ENCODE data around the gene RRP1. TPM values are rescaled to one million over a fixed set of nuclear protein-coding genes. Genes with fewer than 3 reads are reported as not detected.
"Not testable (repeated sequence)": the region's sequence is repeated elsewhere in the genome, so short reads cannot be mapped to it uniquely, and the experiment has no call there.

The RRP1 gene
- total and polyA plus RNA-seq, 7 experiments from 2014 or later: 10.1 to 33.1 (median 24.7) TPM

DNA sequence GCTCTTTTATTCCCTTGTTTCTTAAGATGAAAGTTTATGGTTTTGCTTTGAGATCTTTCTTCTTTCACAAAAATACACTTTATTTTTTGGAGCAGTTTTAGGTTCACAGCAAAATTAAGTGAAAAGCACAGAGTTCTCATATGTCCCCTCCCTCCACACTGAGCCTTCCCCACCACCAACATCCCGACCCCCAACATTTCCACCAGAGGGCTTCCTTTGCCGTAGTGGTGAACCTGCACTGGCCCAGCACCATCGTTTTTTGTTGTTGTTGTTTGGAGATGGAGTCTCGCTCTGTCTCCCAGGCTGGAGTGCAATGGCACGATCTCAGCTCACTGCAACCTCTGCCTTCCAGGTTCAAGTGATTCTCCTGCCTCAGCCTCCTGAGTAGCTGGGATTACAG, 55.5 kb downstream of the RRP1 start:
- H3K4me3 Mint-ChIP-seq; intact Hi-C loops (cut with micrococcal nuclease): not testable (repeated sequence)

DNA sequence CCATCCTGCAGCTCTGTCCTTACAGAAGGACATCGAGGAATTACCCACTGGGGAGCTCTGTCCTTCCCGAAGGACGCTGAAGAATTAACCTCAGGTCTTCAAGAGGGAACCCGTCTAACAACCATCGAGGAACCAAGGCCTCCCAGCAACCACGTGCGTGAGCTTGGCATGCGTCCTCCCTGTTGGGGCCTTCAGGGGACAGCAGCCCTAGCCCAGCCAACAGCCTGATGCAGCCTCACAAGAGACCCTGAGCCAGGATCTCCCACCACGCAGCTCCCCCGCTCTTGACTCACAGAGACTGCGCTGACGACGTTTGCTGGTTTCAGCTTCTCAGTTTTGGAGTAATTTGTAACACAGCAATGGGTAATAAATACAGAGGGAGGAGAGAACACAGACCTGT, 56.0 kb downstream of the RRP1 start:
- Histone ChIP-seq H3K27me3 (ENCODE audit: control insufficient read depth in 2 of 2, insufficient read depth in 2 of 2, low read length in 2 of 2) (no peaks in the 10 kb centered on the region), H3K36me3 (ENCODE audit: control insufficient read depth in 2 of 3, insufficient read depth in 3 of 3, low read length in 3 of 3) (no peaks in the 10 kb centered on the region), H3K4me3 (ENCODE audit: low read length) (no peak overlapping the region), H3K9me3 (ENCODE audit: control insufficient read depth in 2 of 3, low read length in 3 of 3) (no peaks in the 10 kb centered on the region), H3K27ac (ENCODE audit: low read depth, low read length) (no peak overlapping the region), H3K4me1 (ENCODE audit: control insufficient read depth in 2 of 2, insufficient read depth in 2 of 2, low read length in 2 of 2) (peaks cover 0 to 4% of the 10 kb centered on the region in 2 donors)
- Mint-ChIP-seq H3K4me3 (no peak overlapping the region), H3K4me1 (peaks cover 5 to 22% (median 7%) of the 10 kb centered on the region in 7 donors), H3K9me3 (peaks cover 0 to 8% (median 0%) of the 10 kb centered on the region in 11 donors), H3K27ac (no peak overlapping the region), H3K36me3 (peaks cover 0 to 9% (median 0%) of the 10 kb centered on the region in 5 donors), H3K27me3 (no peaks in the 10 kb centered on the region)
- intact Hi-C loops (cut with micrococcal nuclease): no loop called here
- CTCF ChIA-PET: interaction anchor here (1.0 kb wide), 1 partner anchor 94 kb away, joined by 3 read pairs; no protein-coding TSS in a partner anchor
- DNase-seq (no peak), ATAC-seq (no peak)
- POLR2A ChIA-PET: no interaction called here

More for the DNA sequence above, 55.5 kb downstream of the RRP1 start:
- H3K36me3 Mint-ChIP-seq; DNase-seq; ATAC-seq; H3K9me3 Mint-ChIP-seq; POLR2A ChIA-PET; H3K27me3 ChIP-seq (ENCODE audit: control insufficient read depth in 2 of 2, insufficient read depth in 2 of 2, low read length in 2 of 2); H3K27ac ChIP-seq (ENCODE audit: low read depth, low read length); H3K4me3 ChIP-seq (ENCODE audit: low read length); H3K9me3 ChIP-seq (ENCODE audit: control insufficient read depth in 2 of 3, low read length in 3 of 3); H3K36me3 ChIP-seq (ENCODE audit: control insufficient read depth in 2 of 3, insufficient read depth in 3 of 3, low read length in 3 of 3); H3K4me1 ChIP-seq (ENCODE audit: control insufficient read depth in 2 of 2, insufficient read depth in 2 of 2, low read length in 2 of 2); H3K27me3 Mint-ChIP-seq; H3K27ac Mint-ChIP-seq: not testable (repeated sequence)
- CTCF ChIA-PET: interaction anchor here (1.0 kb wide), 1 partner anchor 95 kb away, joined by 3 read pairs; no protein-coding TSS in a partner anchor
- H3K4me1 Mint-ChIP-seq: peaks cover 5 to 23% (median 7%) of the 10 kb centered on the region in 7 donors

DNA sequence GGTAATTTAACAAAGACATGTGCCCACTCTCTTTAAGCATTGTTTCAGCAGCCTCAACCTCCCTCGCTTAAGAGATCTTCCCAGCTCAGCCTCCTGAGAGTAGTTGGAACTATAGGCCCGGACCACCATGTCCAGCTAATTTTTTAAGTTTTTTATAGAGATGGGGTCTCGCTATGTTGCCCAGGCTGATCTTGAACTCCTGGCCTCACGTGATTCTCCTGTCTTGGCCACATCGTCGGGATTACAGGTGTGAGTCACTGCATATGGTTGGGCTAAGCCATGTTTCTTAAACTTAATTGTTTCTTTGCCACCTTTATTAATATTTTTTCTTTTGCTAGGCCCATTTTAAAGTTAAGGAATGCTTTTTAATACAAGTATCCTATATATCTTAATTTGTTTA, 57.1 kb downstream of the RRP1 start:
- peaks cover 0 to 16% (median 0%) of the 10 kb centered on the region in 11 donors for H3K9me3 Mint-ChIP-seq

DNA sequence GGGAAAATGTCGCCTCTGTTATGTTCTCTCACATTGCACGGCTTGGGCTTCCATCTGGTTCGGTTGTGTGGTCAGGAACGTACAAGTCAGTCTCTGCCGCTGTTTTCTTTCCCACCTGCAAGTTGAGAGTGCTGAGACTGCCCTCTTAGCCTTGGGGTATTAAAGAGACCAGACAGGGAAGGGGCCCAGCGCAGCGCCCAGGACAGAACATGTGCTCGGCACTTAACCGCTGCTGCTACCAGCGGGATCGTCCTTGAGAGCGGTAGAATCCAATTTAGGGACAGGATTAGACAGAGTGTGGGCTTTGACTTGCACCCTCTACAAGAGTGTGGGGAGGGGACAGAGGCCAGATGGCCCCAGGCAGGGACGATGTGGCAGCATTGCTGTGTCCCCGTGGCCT, 57.9 kb downstream of the RRP1 start:
- Mint-ChIP-seq H3K9me3 (peaks cover 0 to 16% (median 0%) of the 10 kb centered on the region in 11 donors), H3K27ac (no peak overlapping the region), H3K4me3 (no peak overlapping the region), H3K36me3 (peaks cover 0 to 18% (median 3%) of the 10 kb centered on the region in 5 donors), H3K27me3 (no peaks in the 10 kb centered on the region), H3K4me1 (peaks cover 5 to 23% (median 6%) of the 10 kb centered on the region in 7 donors)
- Histone ChIP-seq H3K4me1 (ENCODE audit: control insufficient read depth in 2 of 2, insufficient read depth in 2 of 2, low read length in 2 of 2) (peaks cover 0 to 4% of the 10 kb centered on the region in 2 donors), H3K27ac (ENCODE audit: low read depth, low read length) (no peak overlapping the region), H3K27me3 (ENCODE audit: control insufficient read depth in 2 of 2, insufficient read depth in 2 of 2, low read length in 2 of 2) (no peaks in the 10 kb centered on the region), H3K36me3 (ENCODE audit: control insufficient read depth in 2 of 3, insufficient read depth in 3 of 3, low read length in 3 of 3) (no peaks in the 10 kb centered on the region), H3K9me3 (ENCODE audit: control insufficient read depth in 2 of 3, low read length in 3 of 3) (no peaks in the 10 kb centered on the region), H3K4me3 (ENCODE audit: low read length) (no peak overlapping the region)
- DNase-seq (no peak), ATAC-seq (no peak)
- intact Hi-C loops (cut with micrococcal nuclease): no loop called here
- POLR2A ChIA-PET: no interaction called here
- CTCF ChIA-PET: no interaction called here

More for the DNA sequence above, 57.1 kb downstream of the RRP1 start:
- intact Hi-C loops (cut with micrococcal nuclease): no loop called here
- ChIA-PET CTCF (interaction anchor here (1.1 kb wide), 1 partner anchor 75 kb away, joined by 3 read pairs; no protein-coding TSS in a partner anchor), POLR2A (interaction anchor here (0.6 kb wide), 1 partner anchor 725 kb away, joined by 3 read pairs; no protein-coding TSS in a partner anchor)
- DNase-seq: no peak
- Histone ChIP-seq H3K27ac (ENCODE audit: low read depth, low read length) (no peak overlapping the region), H3K4me3 (ENCODE audit: low read length) (no peak overlapping the region), H3K4me1 (ENCODE audit: control insufficient read depth in 2 of 2, insufficient read depth in 2 of 2, low read length in 2 of 2) (peaks cover 0 to 4% of the 10 kb centered on the region in 2 donors), H3K9me3 (ENCODE audit: control insufficient read depth in 2 of 3, low read length in 3 of 3) (no peaks in the 10 kb centered on the region), H3K36me3 (ENCODE audit: control insufficient read depth in 2 of 3, insufficient read depth in 3 of 3, low read length in 3 of 3) (no peaks in the 10 kb centered on the region), H3K27me3 (ENCODE audit: control insufficient read depth in 2 of 2, insufficient read depth in 2 of 2, low read length in 2 of 2) (no peaks in the 10 kb centered on the region)
- H3K27ac Mint-ChIP-seq: no peak overlapping the region
- H3K4me1 Mint-ChIP-seq: peaks cover 5 to 28% (median 7%) of the 10 kb centered on the region in 7 donors
- ATAC-seq: no peak
- no peaks in the 10 kb centered on the region for H3K27me3 Mint-ChIP-seq
- H3K36me3 Mint-ChIP-seq: peaks cover 0 to 16% (median 3%) of the 10 kb centered on the region in 5 donors
- H3K4me3 Mint-ChIP-seq: no peak overlapping the region

DNA sequence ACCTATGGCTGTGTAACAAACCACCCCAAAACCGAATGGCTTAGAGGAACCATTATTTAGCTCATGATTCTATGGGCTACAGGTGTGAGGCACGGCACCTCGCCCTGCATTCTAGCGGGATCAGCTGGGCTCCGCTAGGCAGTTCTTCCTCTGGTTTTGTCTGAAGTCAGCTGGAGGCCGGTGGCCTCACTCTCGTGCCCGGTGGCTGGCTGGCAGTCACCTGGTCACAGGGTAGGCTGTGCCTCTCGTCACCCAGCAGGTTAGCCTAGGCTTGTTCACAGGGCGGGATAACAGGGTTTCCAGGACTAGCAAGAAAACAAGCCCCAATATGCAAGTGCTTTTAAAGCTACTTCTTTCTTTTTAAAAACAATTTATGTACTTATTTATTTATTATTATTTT, 59.4 kb downstream of the RRP1 start:
- CTCF ChIA-PET: interaction anchor here (0.6 to 0.7 kb wide), 2 partner anchors 17 to 61 kb away, joined by 3 to 4 read pairs; no protein-coding TSS in a partner anchor
- H3K4me1 ChIP-seq (ENCODE audit: control insufficient read depth in 2 of 2, insufficient read depth in 2 of 2, low read length in 2 of 2): no peaks in the 10 kb centered on the region
- H3K9me3 ChIP-seq (ENCODE audit: control insufficient read depth in 2 of 3, low read length in 3 of 3): no peaks in the 10 kb centered on the region
- ATAC-seq: no peak
- Mint-ChIP-seq H3K27ac (no peak overlapping the region), H3K27me3 (no peaks in the 10 kb centered on the region), H3K4me3 (no peak overlapping the region), H3K9me3 (peaks cover 0 to 16% (median 0%) of the 10 kb centered on the region in 11 donors), H3K4me1 (peaks cover 0 to 23% (median 0%) of the 10 kb centered on the region in 7 donors), H3K36me3 (peaks cover 0 to 14% (median 3%) of the 10 kb centered on the region in 5 donors)
- no peak for DNase-seq
- H3K4me3 ChIP-seq (ENCODE audit: low read length): no peak overlapping the region
- H3K27ac ChIP-seq (ENCODE audit: low read depth, low read length): no peak overlapping the region
- POLR2A ChIA-PET: no interaction called here
- intact Hi-C loops (cut with micrococcal nuclease): no loop called here
- H3K36me3 ChIP-seq (ENCODE audit: control insufficient read depth in 2 of 3, insufficient read depth in 3 of 3, low read length in 3 of 3): no peaks in the 10 kb centered on the region
- no peaks in the 10 kb centered on the region for H3K27me3 ChIP-seq (ENCODE audit: control insufficient read depth in 2 of 2, insufficient read depth in 2 of 2, low read length in 2 of 2)

DNA sequence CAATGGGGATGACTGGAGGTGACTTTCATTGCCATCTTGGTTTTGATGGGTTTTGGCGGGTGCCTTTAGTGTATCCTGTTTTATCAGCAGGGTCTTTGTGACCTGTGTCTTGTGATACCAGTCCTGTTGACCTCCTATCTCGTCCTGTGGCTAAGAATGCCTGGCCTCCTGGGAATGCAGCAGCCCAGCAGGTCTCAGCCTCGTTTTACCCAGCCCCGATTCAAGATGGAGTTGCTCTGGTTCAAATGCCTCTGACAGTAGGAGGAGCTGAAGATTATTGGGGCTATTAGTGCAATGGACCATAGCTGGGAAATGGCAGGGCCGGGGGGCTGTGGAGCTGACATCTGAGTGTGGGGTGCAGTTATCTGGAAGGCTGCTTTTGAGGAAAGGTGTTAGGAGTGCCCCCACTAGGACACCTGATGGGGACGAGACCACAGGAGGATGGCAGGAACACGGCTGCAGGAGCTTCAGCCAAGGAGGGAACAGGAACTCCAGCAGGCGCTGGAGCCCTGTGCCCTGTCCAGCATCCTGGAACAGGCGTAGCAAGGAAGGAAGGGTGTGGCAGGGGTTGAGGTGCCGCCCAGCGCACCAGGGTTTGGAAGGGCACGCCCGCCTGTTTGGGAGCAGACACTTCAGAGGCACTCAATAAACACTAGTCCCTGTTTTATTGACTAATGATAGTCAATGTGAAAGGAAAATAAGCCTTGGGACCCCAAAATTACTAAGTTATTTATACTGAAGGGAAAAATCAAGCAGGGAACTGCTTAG, 60.3 kb downstream of the RRP1 start:
- Mint-ChIP-seq H3K4me3 (no peak overlapping the region), H3K27ac (peak overlapping the region in 1 of 9 donors; percentile 49), H3K9me3 (peaks cover 0 to 14% (median 0%) of the 10 kb centered on the region in 11 donors), H3K27me3 (peaks cover 0 to 2% (median 0%) of the 10 kb centered on the region in 5 donors), H3K36me3 (peaks cover 0 to 12% (median 3%) of the 10 kb centered on the region in 5 donors), H3K4me1 (peaks cover 0 to 28% (median 0%) of the 10 kb centered on the region in 7 donors)
- no peak overlapping the region for H3K4me3 ChIP-seq (ENCODE audit: low read length)
- H3K27ac ChIP-seq (ENCODE audit: low read depth, low read length): no peak overlapping the region
- intact Hi-C loops (cut with micrococcal nuclease): no loop called here
- no peaks in the 10 kb centered on the region for H3K4me1 ChIP-seq (ENCODE audit: control insufficient read depth in 2 of 2, insufficient read depth in 2 of 2, low read length in 2 of 2)
- POLR2A ChIA-PET: no interaction called here
- CTCF ChIA-PET: interaction anchor here (0.7 kb wide), 1 partner anchor 60 kb away, joined by 3 read pairs; no protein-coding TSS in a partner anchor
- DNase-seq (no peak), ATAC-seq (no peak)
- no peaks in the 10 kb centered on the region for H3K9me3 ChIP-seq (ENCODE audit: control insufficient read depth in 2 of 3, low read length in 3 of 3)
- H3K36me3 ChIP-seq (ENCODE audit: control insufficient read depth in 2 of 3, insufficient read depth in 3 of 3, low read length in 3 of 3): no peaks in the 10 kb centered on the region
- no peaks in the 10 kb centered on the region for H3K27me3 ChIP-seq (ENCODE audit: control insufficient read depth in 2 of 2, insufficient read depth in 2 of 2, low read length in 2 of 2)
